GM20000 (cell line): ENCODE measurements around the gene CTDSP2.

Experiments
- DNase-seq: peaks from one replicate; pipeline ENCODE4 v3.0.0; 2012; ENCODE audit warnings: low spot score
- TF ChIP-seq, protein P1 (sequence below): IDR thresholded peaks from 2 replicates; pipeline ENCODE4 v1.5.1; 2012; ENCODE audit warnings: mild to moderate bottlenecking, control low read depth; ENCODE audit errors: extremely low read depth, missing control alignments

Gene CTDSP2

DNA sequence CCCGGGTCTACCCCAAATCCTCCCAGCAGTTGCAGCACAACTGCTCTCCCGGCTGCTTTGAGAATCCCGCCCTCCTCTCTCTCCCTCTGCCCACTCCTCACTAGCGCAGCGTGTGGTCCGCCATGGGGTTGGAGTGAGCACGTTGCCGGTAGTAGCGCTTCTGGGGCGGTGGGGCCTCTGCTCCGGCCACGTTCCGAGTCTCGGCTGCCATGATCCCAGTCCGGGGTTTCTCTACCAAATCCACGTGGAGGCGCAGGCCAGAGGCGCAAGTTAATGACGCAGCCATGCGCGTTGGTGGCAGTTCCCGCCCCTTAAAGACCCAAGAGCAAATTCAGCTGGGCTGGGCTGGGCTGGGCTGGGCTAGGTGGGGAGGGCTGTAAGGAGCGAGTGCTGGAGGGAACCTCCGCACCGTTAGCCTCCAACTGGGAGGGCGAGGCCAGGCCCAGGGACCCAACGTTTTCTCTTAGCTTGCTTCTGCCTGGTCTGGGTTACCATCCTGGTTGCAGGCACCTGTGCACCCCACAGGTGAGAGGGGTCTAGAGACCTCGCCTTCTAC, 74.6 kb downstream of the CTDSP2 start, which contains the start of gene METTL1:
METTL1 (minus strand) TSS at position 233 of the 556 bp plus-strand sequence; CDS start at position 211, 22 bp downstream.
- TF ChIP-seq, protein P1, sequence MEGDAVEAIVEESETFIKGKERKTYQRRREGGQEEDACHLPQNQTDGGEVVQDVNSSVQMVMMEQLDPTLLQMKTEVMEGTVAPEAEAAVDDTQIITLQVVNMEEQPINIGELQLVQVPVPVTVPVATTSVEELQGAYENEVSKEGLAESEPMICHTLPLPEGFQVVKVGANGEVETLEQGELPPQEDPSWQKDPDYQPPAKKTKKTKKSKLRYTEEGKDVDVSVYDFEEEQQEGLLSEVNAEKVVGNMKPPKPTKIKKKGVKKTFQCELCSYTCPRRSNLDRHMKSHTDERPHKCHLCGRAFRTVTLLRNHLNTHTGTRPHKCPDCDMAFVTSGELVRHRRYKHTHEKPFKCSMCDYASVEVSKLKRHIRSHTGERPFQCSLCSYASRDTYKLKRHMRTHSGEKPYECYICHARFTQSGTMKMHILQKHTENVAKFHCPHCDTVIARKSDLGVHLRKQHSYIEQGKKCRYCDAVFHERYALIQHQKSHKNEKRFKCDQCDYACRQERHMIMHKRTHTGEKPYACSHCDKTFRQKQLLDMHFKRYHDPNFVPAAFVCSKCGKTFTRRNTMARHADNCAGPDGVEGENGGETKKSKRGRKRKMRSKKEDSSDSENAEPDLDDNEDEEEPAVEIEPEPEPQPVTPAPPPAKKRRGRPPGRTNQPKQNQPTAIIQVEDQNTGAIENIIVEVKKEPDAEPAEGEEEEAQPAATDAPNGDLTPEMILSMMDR = no peak
- peak; percentile 94 for DNase-seq

DNA sequence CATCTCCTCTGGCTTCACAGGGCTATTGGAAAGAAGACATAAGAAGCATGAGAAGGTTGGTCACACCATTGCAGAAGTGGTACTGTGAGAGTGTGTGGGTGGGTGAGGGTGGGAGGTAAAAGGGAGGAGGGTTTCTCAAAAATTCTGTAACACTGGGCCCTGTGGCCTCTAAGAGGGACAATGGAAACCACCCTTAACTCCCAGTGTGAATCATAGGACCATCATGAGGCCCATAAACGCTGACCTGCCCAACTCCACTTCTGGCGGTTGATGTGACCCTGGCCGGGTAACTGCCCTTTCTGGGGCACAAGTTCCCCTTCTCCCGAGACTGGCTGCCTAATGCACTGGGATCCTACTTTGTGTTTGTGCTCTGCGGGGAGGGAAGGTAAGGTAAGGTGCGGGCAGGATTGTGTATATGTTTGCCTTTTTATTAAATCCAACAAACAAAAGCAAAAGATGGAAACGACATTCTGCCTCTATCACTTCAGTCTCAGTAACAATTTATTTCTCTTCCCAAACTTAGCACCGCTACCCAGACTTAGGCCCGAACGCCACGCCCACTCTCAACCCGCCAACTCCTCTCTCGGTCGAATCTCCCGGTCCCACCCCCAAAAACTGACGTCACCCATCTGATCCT, 75.2 kb downstream of the CTDSP2 start:
- TF ChIP-seq, protein P1 = no peak
- peak; percentile 90 for DNase-seq

GRCh38 chr12:57770734-57771133, 75.8 kb downstream of the CTDSP2 start:
- no peak for DNase-seq
- TF ChIP-seq, protein P1 = no peak
